ENCODE measurements around the gene ZNF587B. TPM values are rescaled to one million over a fixed set of nuclear protein-coding genes. Genes with fewer than 3 reads are reported as not detected.
"Not testable (repeated sequence)": the region's sequence is repeated elsewhere in the genome, so short reads cannot be mapped to it uniquely, and the experiment has no call there.

Gene ZNF587B
- total RNA-seq, 2 experiments from 2014 or later: 23.0 to 23.8 TPM

GRCh38 chr19:57888107-57888559, 58.0 kb downstream of the ZNF587B start:
- H3K27me3 ChIP-seq (ENCODE audit: control insufficient read depth in 1 of 2, insufficient read depth in 2 of 2, low read length in 2 of 2): no peaks in the 10 kb centered on the region
- H3K4me3 ChIP-seq (ENCODE audit: low read length): peak overlapping the region; percentile 91
- POLR2A ChIA-PET: interaction anchor here (0.6 to 2.4 kb wide), 11 partner anchors 38 to 263 kb away, joined by 3 to 15 read pairs (median 4); partner anchors contain the start of genes ZNF154, ZNF329, ZNF551 and ZNF552
- H3K27ac Mint-ChIP-seq: peak overlapping the region; percentile 81
- CTCF ChIA-PET: interaction anchor here (1.0 kb wide), 1 partner anchor 785 kb away, joined by 3 read pairs; no protein-coding TSS in a partner anchor
- peaks cover 67% of the 10 kb centered on the region for H3K36me3 Mint-ChIP-seq (ENCODE audit: low read depth)
- no peak for TF ChIP-seq CTCF (IDR thresholded peaks at IDR 0.05)
- H3K36me3 ChIP-seq (ENCODE audit: insufficient read depth, low read length): peaks cover 22% of the 10 kb centered on the region
- peak overlapping the region in 1 of 2 donors; percentile 52 for H3K27ac ChIP-seq (ENCODE audit: low read depth in 1 of 2, low read length in 2 of 2)
- peaks cover 24% of the 10 kb centered on the region for H3K4me1 ChIP-seq (ENCODE audit: insufficient read depth, low read length)
- intact Hi-C loops (cut with DNase I, micrococcal nuclease): loop anchor here in 1 of 2 experiments (10.0 kb wide), 1 partner anchor 267 kb away; the partner anchor contains the start of gene ZNF329
- H3K4me1 Mint-ChIP-seq (ENCODE audit: low read depth): peaks cover 28% of the 10 kb centered on the region
- ATAC-seq (ENCODE audit: poor library complexity) (peak; percentile 4), DNase-seq (peak in 1 of 14 experiments; percentile 6)
- peaks cover 15 to 71% of the 10 kb centered on the region in 2 experiments for H3K9me3 ChIP-seq (ENCODE audit: control insufficient read depth in 1 of 2, insufficient read depth in 1 of 2, low read length in 2 of 2)
- H3K4me3 Mint-ChIP-seq: peak overlapping the region; percentile 90
- H3K9me3 Mint-ChIP-seq: peaks cover 11% of the 10 kb centered on the region
- H3K27me3 Mint-ChIP-seq: no peaks in the 10 kb centered on the region

- Histone ChIP-seq H3K27ac (ENCODE audit: low read depth in 1 of 2, low read length in 2 of 2) (peak within 1 kb of the TSS; percentile 52 to 61), H3K27me3 (ENCODE audit: control insufficient read depth in 1 of 2, insufficient read depth in 2 of 2, low read length in 2 of 2) (no peaks in the 10 kb centered on the region), H3K4me1 (ENCODE audit: insufficient read depth, low read length) (peaks cover 24% of the 10 kb centered on the region), H3K9me3 (ENCODE audit: control insufficient read depth in 1 of 2, insufficient read depth in 1 of 2, low read length in 2 of 2) (peaks cover 15 to 70% of the 10 kb centered on the region in 2 experiments), H3K4me3 (ENCODE audit: low read length) (peak within 1 kb of the TSS; percentile 91), H3K36me3 (ENCODE audit: insufficient read depth, low read length) (peaks cover 18% of the 10 kb centered on the region)
- peaks cover 28% of the 10 kb centered on the region for H3K4me1 Mint-ChIP-seq (ENCODE audit: low read depth)
- CTCF ChIA-PET: interaction anchor here (0.5 to 1.0 kb wide), 2 partner anchors 113 to 785 kb away, joined by 3 to 5 read pairs; no protein-coding TSS in a partner anchor
- peak; percentile 19 for TF ChIP-seq CTCF (IDR thresholded peaks at IDR 0.05)
- DNase-seq: peak; percentile 58 to 88 (median 79)
- peaks cover 11% of the 10 kb centered on the region for H3K9me3 Mint-ChIP-seq
- H3K27ac Mint-ChIP-seq: peak within 1 kb of the TSS; percentile 81
- intact Hi-C loops (cut with DNase I, micrococcal nuclease): loop anchor here in 1 of 2 experiments (10.0 kb wide), 1 partner anchor 266 kb away; the partner anchor contains the start of gene ZNF329
- H3K36me3 Mint-ChIP-seq (ENCODE audit: low read depth): peaks cover 62% of the 10 kb centered on the region
- POLR2A ChIA-PET: interaction anchor here (0.6 to 2.4 kb wide), 10 partner anchors 14 to 262 kb away, joined by 3 to 15 read pairs (median 4); partner anchors contain the start of genes ZNF154, ZNF329, ZNF551 and ZNF552
- peak; percentile 92 for ATAC-seq (ENCODE audit: poor library complexity)
- H3K27me3 Mint-ChIP-seq: no peaks in the 10 kb centered on the region
- H3K4me3 Mint-ChIP-seq: peak within 1 kb of the TSS; percentile 90
Measured at GRCh38 chr19:57888560-57889231, 58.6 kb downstream of the ZNF587B start, which contains the start of gene ZNF814. Gene ZNF814, minus strand, starts transcription at chr19:57889037. Its CDS starts 235 bp downstream, at chr19:57888802.

GRCh38 chr19:57890706-57891105, 60.6 kb downstream of the ZNF587B start:
- Mint-ChIP-seq H3K36me3 (ENCODE audit: low read depth) (peaks cover 44% of the 10 kb centered on the region), H3K9me3 (peaks cover 11% of the 10 kb centered on the region), H3K4me1 (ENCODE audit: low read depth) (peaks cover 28% of the 10 kb centered on the region)
- intact Hi-C loops (cut with DNase I, micrococcal nuclease); H3K27me3 Mint-ChIP-seq; H3K4me3 ChIP-seq (ENCODE audit: low read length); H3K27ac ChIP-seq (ENCODE audit: low read depth in 1 of 2, low read length in 2 of 2); H3K4me3 Mint-ChIP-seq; H3K36me3 ChIP-seq (ENCODE audit: insufficient read depth, low read length); POLR2A ChIA-PET; ATAC-seq (ENCODE audit: poor library complexity); H3K27me3 ChIP-seq (ENCODE audit: control insufficient read depth in 1 of 2, insufficient read depth in 2 of 2, low read length in 2 of 2); H3K27ac Mint-ChIP-seq; DNase-seq; CTCF ChIA-PET: not testable (repeated sequence)
- H3K4me1 ChIP-seq (ENCODE audit: insufficient read depth, low read length): peaks cover 24% of the 10 kb centered on the region
- peaks cover 6 to 58% of the 10 kb centered on the region in 2 experiments for H3K9me3 ChIP-seq (ENCODE audit: control insufficient read depth in 1 of 2, insufficient read depth in 1 of 2, low read length in 2 of 2)

Other genes with a start within 250 kb of the ZNF587B start
- gene ZIK1, start 246.2 kb upstream of the ZNF587B start, total RNA-seq: 1 to 10 TPM; 6.9 to 7.1 TPM
- 1 to 10 TPM; 2.7 to 3.4 TPM for gene ZNF530, start 230.4 kb upstream of the ZNF587B start, total RNA-seq
- gene ZNF134, start 216.1 kb upstream of the ZNF587B start, total RNA-seq: 10 to 100 TPM; 24.6 to 25.7 TPM
- 10 to 100 TPM; 29.3 to 30.5 TPM for gene ZNF211, start 197.1 kb upstream of the ZNF587B start, total RNA-seq
- not detected for gene ZSCAN4, start 161.4 kb upstream of the ZNF587B start, total RNA-seq
- 10 to 100 TPM; 11.4 to 11.6 TPM for gene ZNF551, start 148.3 kb upstream of the ZNF587B start, total RNA-seq
- gene ZNF154, start 121.1 kb upstream of the ZNF587B start, total RNA-seq: 10 to 100 TPM; 16.9 to 18.0 TPM
- 10 to 100 TPM; 12.3 to 12.4 TPM for gene ZNF671, start 102.7 kb upstream of the ZNF587B start, total RNA-seq
- 10 to 100 TPM; 21.7 to 28.4 TPM for gene ZNF776, start 83.5 kb upstream of the ZNF587B start, total RNA-seq
- gene ZNF586, start 60.6 kb upstream of the ZNF587B start, total RNA-seq: 10 to 100 TPM; 51.1 to 53.4 TPM
- 10 to 100 TPM; 22.2 to 22.3 TPM for gene ZNF552, start 15.4 kb upstream of the ZNF587B start, total RNA-seq
- gene ZNF587, start 19.6 kb downstream of the ZNF587B start, total RNA-seq: 10 to 100 TPM; 37.6 to 41.5 TPM
- 10 to 100 TPM; 29.0 to 34.7 TPM for gene ZNF814, start 58.7 kb downstream of the ZNF587B start, total RNA-seq
- gene ZNF417, start 86.3 kb downstream of the ZNF587B start, total RNA-seq: 10 to 100 TPM; 26.2 to 31.6 TPM
- 1 to 10 TPM; 3.5 to 4.4 TPM for gene ZNF418, start 105.1 kb downstream of the ZNF587B start, total RNA-seq
- gene ZNF256, start 117.4 kb downstream of the ZNF587B start, total RNA-seq: 10 to 100 TPM; 15.2 TPM
- under 1 TPM; 0.36 to 0.88 TPM for gene C19orf18, start 144.2 kb downstream of the ZNF587B start, total RNA-seq
- 10 to 100 TPM; 11.1 to 13.6 TPM for gene ZNF606, start 172.5 kb downstream of the ZNF587B start, total RNA-seq
- not detected for gene ZSCAN1, start 203.7 kb downstream of the ZNF587B start, total RNA-seq
- 1 to 10 TPM; 1.2 to 1.4 TPM for gene ZNF135, start 229.0 kb downstream of the ZNF587B start, total RNA-seq